T follicular helper cell (primary cell): Measurements from ENCODE around the gene NRSN1.

Source experiments
- DNase-seq: peaks from one replicate; pipeline ENCODE4 v3.0.0-alpha.2; 2020; ENCODE audit warnings: low read depth
- total RNA-seq, 2 experiments: gene quantifications; one replicate each; lab custom pipeline; 2026; lab: John Stamatoyannopoulos, UW

Gene NRSN1, protein sequence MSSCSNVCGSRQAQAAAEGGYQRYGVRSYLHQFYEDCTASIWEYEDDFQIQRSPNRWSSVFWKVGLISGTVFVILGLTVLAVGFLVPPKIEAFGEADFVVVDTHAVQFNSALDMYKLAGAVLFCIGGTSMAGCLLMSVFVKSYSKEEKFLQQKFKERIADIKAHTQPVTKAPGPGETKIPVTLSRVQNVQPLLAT
- total RNA-seq = 0 reads per million in 2 experiments

DNA sequence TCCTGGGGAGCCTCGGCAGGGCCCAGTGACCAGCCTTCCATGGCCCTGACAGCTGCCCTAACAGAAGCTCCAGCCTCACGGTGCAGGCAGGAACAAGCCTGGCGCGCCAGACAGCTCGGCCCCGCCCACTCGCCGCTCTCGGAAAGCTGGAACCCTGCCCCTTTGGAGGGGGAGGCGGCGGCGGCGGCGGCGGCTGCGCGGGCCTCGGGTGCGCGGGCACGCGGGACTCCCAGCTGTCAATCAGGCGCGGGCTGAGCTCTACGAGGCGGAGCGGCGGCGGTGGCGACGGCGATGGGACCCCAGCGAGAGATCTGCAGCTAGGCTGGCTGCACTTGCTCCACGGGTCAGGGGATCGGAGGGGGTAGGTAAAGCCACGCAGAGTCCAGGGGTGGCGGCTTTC, at the start of gene NRSN1:
NRSN1 (plus strand) TSS at position 236 of the 400 bp plus-strand sequence. CDS start 8,113 bp downstream, outside the sequence.
- DNase-seq = no peak

DNA sequence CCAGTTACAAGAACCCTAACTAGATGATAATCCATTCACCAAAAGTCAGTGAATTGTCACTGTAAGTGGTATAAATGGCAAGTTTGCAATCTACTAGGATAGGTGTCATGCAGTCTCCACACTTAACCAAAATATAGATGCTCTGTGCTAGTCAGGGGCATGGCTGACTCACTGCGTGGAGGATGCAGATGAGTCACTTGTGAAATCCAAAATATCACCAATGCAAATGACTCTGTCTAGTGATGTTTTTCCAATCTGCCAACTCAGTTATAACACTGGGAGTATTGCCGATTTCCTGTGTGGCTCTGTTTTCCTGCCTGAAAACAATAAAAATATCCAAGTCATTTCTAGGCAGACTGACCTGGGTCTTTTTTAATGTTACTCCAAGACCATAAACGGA, 47.8 kb upstream of the NRSN1 start:
- DNase-seq = no peak

DNA sequence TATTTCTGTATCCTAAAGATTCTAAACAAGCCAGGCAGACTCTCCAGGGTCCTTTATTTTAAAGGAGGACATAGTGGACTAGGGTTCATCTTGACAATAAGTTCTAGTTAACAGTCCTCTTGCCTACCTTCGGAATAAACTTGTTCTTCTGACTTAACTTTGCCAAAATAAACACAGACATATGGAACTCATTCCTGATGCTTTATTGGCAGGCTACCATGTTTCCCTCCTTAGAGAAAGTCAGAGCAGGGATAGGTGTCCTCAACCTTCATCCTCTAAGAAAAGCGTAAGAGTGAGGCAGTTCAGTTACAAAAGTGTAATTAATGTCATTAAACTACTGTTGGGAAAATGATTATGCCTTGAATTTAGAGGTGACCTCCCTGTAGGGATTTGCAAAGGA, 46.9 kb upstream of the NRSN1 start:
- no peak for DNase-seq

DNA sequence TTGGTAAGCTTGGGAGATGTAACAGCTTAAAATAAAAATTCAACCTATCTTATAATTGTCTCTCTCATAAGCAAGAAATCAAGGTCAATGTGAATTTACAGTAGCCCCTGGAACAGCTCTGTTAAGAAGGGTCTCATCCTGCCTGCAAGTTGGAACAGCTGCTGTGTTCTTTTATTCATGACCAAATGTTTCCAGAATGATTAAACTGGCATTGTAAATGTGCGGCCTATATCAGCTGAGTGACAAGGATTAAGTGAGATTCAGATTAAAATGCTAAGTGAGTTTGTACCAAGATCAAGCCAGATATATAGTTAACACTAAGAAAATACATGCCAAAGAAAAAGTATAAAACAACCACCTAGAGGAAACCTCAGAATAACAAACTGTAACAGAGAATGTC, 45.3 kb upstream of the NRSN1 start:
- DNase-seq = no peak

DNA sequence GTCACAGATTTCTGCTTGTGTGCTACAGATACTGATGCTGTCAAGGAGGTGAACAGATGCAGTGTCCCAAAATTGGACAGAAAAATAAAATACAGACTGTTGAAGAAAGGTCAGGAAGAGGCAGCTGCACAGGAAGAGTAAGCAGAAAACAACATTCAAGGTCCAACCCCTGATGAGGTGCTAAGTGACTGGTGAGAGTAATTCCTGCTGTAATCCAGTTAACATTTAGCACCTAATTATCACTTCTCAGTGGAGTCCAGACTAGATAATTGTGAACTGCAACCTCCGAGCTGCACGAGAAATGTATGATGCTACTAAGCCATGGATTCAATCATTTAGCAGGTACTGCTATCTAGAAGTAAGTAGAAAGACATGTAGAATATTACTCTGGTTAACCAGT, 36.3 kb upstream of the NRSN1 start:
- DNase-seq = no peak

DNA sequence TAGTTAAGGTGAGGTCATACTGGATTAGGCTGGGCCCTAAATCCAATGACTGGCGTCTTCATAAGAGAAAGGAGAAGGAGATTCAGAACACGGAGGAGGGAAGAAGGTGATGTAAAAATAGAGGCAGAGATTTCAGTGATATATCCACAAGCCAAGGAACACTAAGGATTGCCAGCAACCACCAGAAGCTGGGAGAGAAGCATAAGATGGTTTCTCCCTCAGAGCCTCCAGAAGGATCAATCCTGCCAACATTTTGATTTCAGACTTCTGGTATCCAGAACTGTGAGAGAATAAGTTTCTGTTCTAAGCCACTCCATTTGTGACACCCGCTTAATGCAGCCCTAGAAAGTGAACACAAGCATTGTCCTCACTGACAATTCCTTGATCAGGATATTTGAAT, 33.6 kb upstream of the NRSN1 start:
- DNase-seq = no peak

DNA sequence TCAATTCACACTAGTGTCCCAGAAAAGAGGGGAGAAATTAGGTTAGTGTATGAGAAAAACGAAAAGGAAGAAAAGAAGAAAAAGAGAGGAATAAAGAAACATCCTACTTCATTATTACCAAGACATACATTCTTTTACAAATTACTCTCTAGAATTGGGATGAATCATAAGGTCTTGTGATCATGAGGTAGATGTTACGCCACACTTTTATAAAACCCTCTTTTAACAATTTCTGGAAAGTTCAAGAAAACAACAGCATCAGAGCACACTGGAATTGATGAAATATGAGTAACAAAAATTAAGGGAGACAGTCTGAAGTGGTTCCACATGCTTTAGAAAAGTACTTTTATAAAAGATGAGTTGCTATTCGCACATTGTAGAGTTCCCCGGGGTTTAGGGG, 32.6 kb upstream of the NRSN1 start:
- DNase-seq = no peak

DNA sequence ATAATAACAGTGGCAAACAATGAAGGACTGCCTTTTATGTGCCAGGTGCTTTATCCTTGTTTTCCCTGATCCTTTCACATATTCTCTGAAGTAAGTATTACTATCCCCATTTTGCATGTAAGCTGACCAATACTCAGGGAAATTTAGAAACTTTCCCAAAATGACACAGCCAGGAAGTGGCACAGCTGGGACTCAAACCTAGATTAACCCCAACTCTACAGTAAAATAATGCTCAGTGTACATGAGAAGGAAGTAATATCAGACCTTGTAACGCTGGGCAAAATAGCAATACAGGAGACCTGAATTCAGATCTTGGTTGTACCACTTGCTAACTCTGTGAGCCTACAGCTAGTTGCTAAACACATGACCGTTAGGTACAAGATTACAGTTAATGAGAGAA, 26.8 kb upstream of the NRSN1 start:
- no peak for DNase-seq

DNA sequence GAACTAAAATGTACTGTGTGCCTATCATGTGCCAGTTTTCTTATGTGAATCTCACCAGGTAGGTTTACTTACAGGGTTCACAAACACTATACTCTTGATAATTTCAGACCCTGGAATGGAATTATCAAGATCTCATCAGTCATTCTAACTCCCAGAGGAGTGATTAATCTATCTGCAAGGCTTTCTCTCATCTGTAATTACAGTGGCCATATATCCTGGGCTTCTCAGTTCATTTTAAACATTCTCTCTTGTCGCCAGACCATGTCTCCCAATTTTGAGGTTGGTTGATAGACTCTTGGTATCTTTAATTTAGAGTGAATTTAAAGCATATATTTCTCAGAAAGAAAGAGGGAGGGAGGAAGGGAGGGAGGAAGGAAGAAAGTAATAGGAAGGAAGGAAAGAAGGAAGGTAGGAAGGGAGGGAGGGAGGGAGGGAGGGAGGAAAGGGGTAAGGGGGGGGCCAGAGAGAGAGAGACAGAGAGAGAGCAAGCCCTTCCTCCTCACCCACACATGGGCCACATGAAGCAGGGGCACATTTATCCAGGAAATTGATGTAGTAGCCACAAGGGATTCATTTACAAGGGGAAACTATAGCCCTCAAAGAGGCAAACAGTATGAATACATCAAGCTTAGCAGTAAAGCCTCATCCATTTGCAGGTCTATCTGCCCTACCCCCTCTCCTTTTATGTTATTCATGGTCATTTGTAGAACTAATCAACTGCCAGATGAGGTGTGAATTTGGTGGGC, 25.8 kb upstream of the NRSN1 start:
- DNase-seq = no peak

DNA sequence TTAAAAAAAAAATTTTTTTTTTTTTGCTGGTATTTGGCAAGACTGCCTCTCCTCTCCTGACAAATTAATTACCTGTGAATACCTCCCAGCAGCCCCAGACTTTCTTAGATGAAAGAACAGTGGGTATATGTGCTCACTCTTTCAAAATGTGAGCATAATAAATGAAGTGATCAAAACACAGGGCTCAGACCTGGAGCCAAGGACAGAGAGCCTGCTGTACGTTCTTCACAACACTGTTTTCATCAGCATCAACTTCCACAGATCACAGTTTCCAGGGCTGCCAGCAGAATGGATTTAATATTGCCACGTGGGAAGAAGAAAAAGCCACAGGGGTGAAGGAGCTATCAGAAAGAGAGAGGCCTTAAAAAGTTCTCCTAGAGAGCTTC, 25.3 kb upstream of the NRSN1 start:
- DNase-seq = no peak

DNA sequence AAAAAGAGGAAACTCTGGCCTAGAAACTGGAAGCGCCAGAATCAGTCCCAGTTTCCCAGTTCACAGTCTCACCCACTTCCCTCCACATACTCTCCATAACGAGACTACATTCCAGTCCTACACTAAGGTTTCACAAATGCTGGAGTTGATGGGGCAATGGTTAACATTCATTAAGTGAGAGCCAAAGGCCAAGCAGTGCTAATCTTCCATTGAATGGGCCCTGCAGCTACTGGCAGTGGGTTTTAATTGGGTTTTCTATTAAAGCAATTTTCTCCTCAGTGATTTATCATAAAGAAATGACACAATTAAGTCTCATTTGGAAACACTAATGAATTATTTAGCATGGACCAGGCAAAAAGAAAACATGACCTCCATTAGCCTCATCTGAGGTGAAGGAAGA, 20.8 kb upstream of the NRSN1 start:
- no peak for DNase-seq

DNA sequence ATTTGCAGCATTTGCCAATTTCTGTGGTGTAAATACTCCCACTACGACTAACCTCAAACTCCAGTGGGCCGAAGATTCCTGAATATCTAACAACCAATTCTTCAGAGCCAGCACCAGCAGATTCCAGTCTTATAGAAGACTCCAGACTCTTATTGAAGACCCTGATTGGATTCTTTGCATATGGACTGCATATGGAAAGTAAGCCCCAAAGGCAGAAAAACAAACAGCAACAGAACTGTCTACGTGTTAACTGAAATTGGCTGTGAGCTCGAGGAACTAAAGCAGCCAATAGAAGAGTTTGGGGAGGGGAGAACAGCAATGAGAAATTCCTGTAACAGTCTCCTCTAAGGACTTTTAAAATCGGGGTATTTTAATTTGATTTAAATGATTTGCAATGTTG, 19.7 kb upstream of the NRSN1 start:
- DNase-seq = no peak

DNA sequence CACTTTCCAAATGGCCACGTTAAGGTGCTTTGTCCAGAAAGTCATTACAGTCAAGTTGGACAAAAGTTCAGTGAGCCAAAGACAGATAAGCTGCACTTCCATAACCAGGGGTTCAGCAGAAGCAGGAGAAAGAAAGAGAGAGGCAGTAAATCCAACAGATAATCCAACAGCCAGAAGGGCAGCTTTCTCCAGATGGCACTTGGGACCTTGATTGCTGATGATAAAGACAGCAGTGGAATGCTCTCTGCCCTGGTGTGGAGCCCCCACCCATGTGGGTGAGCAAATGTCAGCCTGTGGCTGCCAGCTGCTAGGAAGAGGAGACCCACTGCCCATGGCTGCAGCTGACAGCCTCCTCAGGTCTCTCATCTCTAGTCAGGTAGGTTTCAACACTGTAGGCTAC, 18.7 kb upstream of the NRSN1 start:
- no peak for DNase-seq

DNA sequence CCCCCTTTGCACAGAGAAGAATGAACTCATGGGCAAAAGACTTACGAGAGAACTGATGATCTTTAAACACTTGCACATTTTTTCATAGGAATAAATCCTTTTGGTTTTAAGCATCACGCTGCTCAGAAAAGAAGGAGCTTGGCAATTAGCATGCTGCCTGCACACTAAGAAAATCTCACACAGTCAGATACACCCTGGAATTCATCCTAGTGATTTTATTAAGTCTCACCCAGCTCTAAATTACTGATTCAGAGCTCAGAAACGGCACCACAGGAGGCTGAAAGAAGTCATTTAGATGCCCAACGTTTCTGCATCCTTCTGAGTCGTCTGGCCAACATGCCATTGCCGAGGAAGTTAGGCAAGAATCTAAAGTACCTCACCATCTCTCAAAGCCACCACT, 18.0 kb upstream of the NRSN1 start:
- DNase-seq = no peak

DNA sequence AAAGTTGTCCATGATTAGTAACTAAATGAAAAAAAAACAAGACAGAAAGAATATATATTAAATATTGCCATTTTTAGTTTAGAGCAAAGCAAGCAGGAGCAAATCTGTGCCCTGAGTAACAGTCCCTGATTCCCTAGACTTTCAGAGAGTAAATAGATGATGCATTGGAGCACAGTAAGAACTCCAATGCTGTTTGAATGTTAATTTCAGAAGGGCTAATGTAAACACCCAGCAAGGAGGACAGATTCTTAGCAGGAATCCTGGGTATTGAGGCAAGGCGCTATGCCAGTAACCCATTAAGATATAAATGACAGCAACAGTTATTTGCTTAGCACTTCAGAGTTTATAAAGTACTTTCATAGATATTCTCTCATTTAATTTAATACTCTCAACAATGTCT, 15.6 kb upstream of the NRSN1 start:
- DNase-seq = no peak

DNA sequence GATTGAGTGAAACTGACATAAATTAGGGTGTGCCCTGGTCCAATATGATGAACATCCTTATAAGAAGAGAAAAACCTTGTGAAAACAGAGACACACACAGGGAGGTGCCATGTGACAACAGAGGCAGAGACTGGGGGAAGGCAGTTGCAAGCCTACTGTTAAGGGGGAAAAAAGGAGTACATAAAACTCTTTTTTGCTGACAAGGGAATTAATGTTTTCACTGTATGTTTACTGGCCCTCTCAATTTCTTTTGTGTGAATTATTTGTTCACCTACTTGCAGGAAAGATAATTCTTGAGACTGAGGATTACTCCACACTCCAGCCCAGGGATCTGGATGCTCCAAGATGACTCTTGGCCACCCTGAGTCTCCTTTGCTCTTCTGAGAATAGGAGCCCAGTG, 12.1 kb upstream of the NRSN1 start:
- DNase-seq = no peak

DNA sequence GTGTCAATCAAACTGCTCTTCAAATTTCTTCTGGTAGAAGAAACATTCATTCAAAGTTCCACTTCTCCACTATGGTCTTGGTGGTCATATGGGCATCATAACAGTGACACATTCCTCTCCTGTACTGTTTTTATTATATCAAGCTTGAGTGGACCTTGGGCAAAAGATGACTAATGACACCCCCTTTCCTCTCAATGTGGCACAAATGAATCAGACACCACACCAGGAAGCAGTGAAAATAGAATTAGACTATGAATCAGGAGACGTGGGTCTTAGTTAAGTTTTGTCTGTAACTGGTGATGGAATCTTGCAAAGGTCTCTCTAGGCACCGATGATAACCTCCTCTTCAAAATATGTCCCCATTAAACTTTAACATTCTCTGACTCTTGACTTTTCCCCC, 9.0 kb upstream of the NRSN1 start:
- DNase-seq = no peak

DNA sequence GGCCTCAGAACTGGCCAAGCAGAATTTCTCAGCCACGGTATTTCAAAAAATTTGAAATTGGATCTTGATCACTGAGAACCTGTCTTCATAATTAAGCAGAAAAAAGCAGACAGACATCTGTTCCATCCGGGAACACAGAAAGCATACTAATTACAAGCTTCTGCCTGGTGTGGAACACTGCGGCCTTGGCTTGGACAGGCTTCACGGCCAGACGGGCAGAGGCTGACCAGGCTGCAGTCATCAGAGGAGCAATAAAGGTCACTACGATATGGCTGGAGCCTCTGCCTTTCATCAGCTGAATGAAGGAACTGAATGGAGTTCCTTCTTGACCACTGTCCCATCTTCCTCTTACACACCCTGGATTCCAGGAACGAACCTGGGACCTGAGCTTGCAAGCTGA, 3.9 kb upstream of the NRSN1 start:
- no peak for DNase-seq

DNA sequence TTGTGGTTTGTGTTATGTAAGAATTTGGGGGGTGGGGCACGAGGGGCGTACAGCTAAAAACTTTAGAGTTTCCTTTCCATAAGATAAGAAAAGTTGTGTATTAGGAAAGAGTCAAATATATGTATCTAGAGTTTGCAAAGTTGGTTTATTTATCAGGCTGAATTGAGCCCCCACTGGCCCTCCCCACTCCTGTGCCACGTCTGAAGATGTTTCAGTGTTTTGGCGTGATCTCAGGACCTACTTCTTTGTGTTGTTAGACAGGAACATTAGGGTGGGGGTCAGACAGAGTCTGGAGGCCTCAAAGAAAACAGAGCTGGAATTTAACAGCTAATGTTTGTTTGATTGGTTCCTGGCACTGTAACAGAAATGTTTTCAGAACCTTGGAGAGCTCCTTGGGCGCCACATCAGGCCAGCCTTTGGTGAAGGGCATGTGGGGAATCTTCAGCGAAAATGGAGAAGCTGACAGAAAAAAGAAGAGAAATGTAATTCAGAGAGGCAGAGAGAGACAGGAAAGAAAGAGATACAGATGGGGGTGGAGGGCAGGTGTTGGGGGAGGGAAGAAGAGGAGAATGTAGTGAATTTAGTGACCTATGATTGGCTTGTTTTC, 674 bp downstream of the NRSN1 start:
- no peak for DNase-seq

DNA sequence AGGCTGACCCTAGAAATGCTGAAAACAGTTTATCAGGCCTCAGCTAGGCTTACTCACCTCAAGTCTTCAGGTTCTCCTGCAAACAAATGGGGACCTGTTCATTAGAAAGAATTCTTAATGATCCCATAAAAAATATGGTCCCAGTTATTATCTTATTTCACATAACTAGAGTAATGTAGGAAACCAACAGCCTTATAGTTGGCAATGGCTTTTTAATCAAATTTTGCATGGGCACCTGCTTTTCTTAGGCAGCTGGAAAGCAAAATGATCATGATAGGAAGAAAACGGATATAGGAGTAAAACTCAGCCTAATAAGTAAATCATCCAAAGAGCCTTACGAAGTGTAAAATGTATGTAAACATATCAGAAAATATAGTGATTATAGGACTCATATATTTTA, 1.3 kb downstream of the NRSN1 start:
- no peak for DNase-seq

DNA sequence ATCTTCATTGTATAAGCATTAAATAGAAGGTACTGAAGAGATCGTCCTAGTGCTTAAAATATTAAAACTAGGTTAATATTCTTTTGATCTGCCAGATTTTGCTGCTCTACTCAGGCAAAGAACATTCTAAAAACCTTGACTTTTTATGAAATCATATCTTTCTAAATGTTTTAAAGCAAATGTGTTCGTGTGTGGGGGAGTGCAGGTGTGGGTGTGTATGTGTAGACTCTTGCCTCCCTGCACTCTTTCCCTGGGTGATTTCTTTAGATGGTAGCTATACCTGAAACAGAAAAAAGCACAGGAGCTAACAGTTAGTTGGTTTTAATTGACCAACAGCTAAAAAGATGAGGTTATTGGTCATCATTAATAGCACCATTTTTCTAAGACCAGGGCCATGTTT, 5.7 kb downstream of the NRSN1 start:
- DNase-seq = no peak

DNA sequence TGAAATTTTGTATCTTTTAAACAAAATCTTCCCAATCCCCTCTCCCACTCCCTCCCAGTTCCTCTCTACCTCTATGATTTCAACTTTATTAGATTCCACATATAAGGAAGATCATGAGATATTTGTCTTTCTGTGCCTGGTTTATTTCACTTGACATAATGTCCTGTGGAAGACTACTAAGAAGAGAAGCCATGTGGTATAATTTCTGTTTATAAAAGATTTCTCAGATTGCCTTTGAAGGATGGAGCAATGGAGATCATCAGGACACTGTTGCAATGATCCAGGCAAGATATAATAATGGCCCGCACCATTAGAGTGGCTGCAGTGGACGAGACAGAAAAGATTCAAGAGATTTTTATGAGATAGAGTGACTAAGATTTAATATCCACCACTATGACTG, 13.1 kb downstream of the NRSN1 start:
- no peak for DNase-seq

DNA sequence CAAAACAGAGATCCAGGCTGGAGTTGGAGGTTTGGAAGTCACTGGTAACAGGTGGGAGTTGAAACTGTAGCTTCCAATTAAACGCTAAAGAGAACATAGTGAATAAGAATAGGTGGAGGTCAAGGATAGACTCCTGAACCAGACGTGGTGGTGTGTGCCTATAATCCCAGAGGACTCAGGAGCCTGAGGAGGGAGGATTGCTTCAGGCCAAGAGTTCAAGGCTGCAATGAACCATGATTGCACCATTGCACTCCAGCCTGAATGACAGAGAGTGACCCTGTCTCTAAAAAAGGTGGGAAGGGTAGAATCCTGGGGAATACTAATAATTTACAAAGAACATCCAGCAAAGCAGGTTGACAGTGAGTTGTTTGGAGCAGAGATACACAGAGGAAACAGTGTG, 13.6 kb downstream of the NRSN1 start:
- DNase-seq = no peak

DNA sequence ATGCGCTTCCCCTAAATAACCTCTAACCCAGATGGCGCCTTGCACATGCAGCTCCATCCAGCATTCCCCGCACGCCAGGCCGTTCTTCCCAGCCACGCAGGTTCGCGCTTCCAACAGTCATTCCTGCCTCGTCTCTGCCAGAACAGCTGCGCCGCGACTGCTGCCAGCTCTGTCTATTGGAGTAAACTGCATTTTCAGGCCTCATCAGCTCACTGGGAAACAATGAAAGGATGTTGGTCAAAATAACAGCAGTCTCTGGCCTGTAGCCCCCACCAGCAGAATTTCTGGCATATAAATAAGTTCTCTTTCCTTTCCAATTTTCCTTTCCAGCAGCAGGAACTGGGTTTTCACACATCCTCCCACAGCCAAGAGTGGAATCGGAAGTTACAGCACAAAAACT, 14.6 kb downstream of the NRSN1 start:
- DNase-seq = no peak
